HG02840 (cell line): Measurements from ENCODE around the gene RTKN.
"Not testable (repeated sequence)": the region's sequence is repeated elsewhere in the genome, so short reads cannot be mapped to it uniquely, and the experiment has no call there.

ENCODE experiments used
- ATAC-seq: cut with Tn5 transposase; IDR thresholded peaks from one replicate; pipeline ENCODE4 v1.9.1; 2021; ENCODE audit warnings: mild to moderate bottlenecking, moderate library complexity, moderate number of reproducible peaks; ENCODE audit not compliant: unreplicated experiment, low FRiP score

The RTKN gene

GRCh38 chr2:74441690-74442482 is at the start of gene RTKN:
TSS of gene RTKN (minus strand) at chr2:74441937. CDS start at chr2:74441816, 121 bp downstream.
- ATAC-seq, result no peak

- ATAC-seq, result no peak
These were observed 48.2 kb upstream of the RTKN start for GRCh38 chr2:74489906-74490305.

- no peak for ATAC-seq
These were observed 47.1 kb upstream of the RTKN start for GRCh38 chr2:74488643-74489481.

GRCh38 chr2:74486141-74486540 is 44.4 kb upstream of the RTKN start:
- no peak for ATAC-seq

GRCh38 chr2:74483675-74484164 is 42.0 kb upstream of the RTKN start:
- not testable (repeated sequence) for ATAC-seq

- ATAC-seq, result peak; percentile 90
These were observed 41.3 kb upstream of the RTKN start, which contains the start of the genes CCDC142 and TTC31 for GRCh38 chr2:74482801-74483674. TSS of gene CCDC142 (minus strand) at chr2:74482998. CDS start at chr2:74482837, 161 bp downstream. TSS of gene TTC31 (plus strand) at chr2:74483081. CDS start at chr2:74483096, 15 bp downstream.

GRCh38 chr2:74481961-74482800 is 40.4 kb upstream of the RTKN start:
- peak; percentile 44 for ATAC-seq

- no peak for ATAC-seq
These were observed 39.7 kb upstream of the RTKN start for GRCh38 chr2:74481431-74481830.

GRCh38 chr2:74474899-74475298 is 33.2 kb upstream of the RTKN start:
- no peak for ATAC-seq

GRCh38 chr2:74474481-74474880 is 32.7 kb upstream of the RTKN start:
- ATAC-seq, result no peak

- no peak for ATAC-seq
These were observed 31.2 kb upstream of the RTKN start for GRCh38 chr2:74472945-74473258.

GRCh38 chr2:74472086-74472944 is 30.6 kb upstream of the RTKN start, which contains the start of gene MRPL53:
TSS of gene MRPL53 (minus strand) at chr2:74472680. CDS start at chr2:74472660, 20 bp downstream.
- peak; percentile 83 for ATAC-seq

GRCh38 chr2:74471332-74472065 is 29.8 kb upstream of the RTKN start:
- no peak for ATAC-seq

- ATAC-seq, result not testable (repeated sequence)
These were observed 29.0 kb upstream of the RTKN start for GRCh38 chr2:74470742-74471141.

GRCh38 chr2:74464406-74464805 is 22.7 kb upstream of the RTKN start:
- no peak for ATAC-seq

- no peak for ATAC-seq
These were observed 21.0 kb upstream of the RTKN start for GRCh38 chr2:74462786-74463105.

GRCh38 chr2:74462054-74462785 is 20.5 kb upstream of the RTKN start:
- ATAC-seq, result no peak
